ENCODE measurements around the gene KCNN1.

DNA sequence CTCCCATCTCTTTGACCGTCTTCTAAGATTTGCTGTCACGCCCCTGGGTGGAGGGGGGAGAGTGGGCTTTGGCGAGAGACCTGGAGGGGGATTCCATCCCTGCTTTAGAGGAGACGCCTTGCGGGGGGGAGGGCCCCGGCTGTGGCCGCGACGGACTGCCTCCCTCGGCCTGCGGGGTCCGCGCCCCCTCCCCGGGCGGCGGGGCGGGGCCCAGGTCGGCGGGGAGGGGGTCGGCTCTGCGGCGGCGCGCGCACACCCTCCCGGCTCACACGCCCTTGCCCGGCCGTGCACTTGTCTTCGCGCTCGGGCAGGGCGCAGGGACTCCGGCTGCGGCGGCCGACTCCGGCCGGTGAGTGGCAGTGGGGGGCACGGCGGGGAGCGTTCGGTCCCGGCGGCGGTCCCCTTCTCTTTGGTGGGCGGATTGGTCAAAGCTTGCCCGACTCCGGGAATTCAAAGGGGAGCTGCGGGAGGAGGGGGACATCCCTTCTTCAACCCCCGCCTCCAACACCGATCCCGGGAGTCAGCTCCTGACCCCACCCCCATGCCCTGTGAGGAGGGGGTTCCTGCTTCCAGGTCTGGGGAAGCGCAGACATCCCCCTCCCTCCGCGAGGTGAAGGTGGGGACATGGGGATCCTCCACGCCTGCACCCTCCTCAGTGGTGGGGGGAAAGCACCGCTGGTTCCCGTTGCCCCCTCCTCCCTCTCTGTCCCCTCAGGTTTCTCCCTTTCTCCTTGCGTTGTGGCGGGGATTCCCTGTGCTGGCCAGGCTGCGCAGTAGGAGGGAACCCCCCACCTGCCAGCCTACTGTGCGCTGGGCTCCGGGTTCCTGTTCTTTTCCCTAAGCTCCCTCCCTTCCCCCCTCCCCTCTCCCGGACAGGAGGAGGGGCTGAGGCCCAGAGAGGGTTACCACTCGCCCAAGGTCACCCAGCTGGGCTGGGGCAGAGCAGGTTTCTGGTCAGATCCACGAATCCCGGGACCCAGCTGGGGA is 14.6 kb upstream of the KCNN1 start:
- peak; percentile 98 for TF ChIP-seq EZH2 (IDR thresholded peaks at IDR 0.05; ENCODE audit: low read length, missing control alignments)
- TF ChIP-seq, protein P1, sequence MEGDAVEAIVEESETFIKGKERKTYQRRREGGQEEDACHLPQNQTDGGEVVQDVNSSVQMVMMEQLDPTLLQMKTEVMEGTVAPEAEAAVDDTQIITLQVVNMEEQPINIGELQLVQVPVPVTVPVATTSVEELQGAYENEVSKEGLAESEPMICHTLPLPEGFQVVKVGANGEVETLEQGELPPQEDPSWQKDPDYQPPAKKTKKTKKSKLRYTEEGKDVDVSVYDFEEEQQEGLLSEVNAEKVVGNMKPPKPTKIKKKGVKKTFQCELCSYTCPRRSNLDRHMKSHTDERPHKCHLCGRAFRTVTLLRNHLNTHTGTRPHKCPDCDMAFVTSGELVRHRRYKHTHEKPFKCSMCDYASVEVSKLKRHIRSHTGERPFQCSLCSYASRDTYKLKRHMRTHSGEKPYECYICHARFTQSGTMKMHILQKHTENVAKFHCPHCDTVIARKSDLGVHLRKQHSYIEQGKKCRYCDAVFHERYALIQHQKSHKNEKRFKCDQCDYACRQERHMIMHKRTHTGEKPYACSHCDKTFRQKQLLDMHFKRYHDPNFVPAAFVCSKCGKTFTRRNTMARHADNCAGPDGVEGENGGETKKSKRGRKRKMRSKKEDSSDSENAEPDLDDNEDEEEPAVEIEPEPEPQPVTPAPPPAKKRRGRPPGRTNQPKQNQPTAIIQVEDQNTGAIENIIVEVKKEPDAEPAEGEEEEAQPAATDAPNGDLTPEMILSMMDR (conservative IDR thresholded peaks at IDR 0.05 in 1 of 2, IDR thresholded peaks at IDR 0.05 in 1 of 2; ENCODE audit: low read depth in 1 of 2, low read length in 2 of 2): no peak
